SU-DHL-6 (cell line): ENCODE measurements around the gene PRRG3.

ENCODE experiments used
- CTCF ChIP-seq: fragments of 200-600 bp; sonication (generic); IDR thresholded peaks from one replicate; pipeline ENCODE4 v1.5.1; 2017; ENCODE audit warnings: antibody characterized with exemption, mild to moderate bottlenecking, low read length, moderate library complexity; ENCODE audit not compliant: insufficient read depth, poor library complexity, severe bottlenecking
- EZH2phosphoT487 ChIP-seq: fragments of 200-600 bp; sonication (generic), shearing (Covaris generic); conservative IDR thresholded peaks from 2 replicates; pipeline ENCODE4 v1.6.1; 2018; ENCODE audit warnings: mild to moderate bottlenecking, antibody characterized with exemption, low read length, moderate library complexity, mixed read lengths

- no peak for TF ChIP-seq CTCF
- no peak for TF ChIP-seq EZH2phosphoT487
Observed at GRCh38 chrX:151675121-151675746, 20.0 kb upstream of the PRRG3 start.
